Uterus (tissue), 4 donors: ENCODE measurements around the gene KRT75. TPM values are rescaled to one million over a fixed set of nuclear protein-coding genes. Genes with fewer than 3 reads are reported as not detected.

Experiments used
- DNase-seq, 2 donors: peaks; one replicate each; pipeline ENCODE4 v3.0.0-alpha.2; 2019 to 2020
- H3K27ac ChIP-seq, 2 donors: fragments of 200-600 bp; sonication (generic); 1 replicate in 1 of 2; 2 replicates in 1 of 2; pipeline ENCODE4 v1.5.1; 2016 to 2018
- H3K27me3 ChIP-seq, 2 donors: fragments of 200-600 bp; sonication (generic); one replicate each; pipeline ENCODE4 v1.5.1; 2018 to 2019; ENCODE audit warnings: control low read depth in 1 of 2
- H3K36me3 ChIP-seq, 2 donors: fragments of 200-600 bp; sonication (generic); one replicate each; pipeline ENCODE4 v1.5.1; 2019; ENCODE audit warnings: control low read depth in 1 of 2
- H3K4me1 ChIP-seq, 2 donors: fragments of 200-600 bp; sonication (generic); one replicate each; pipeline ENCODE4 v1.5.1; 2018 to 2019; ENCODE audit warnings: control low read depth in 1 of 2
- H3K4me3 ChIP-seq, 2 donors: fragments of 200-600 bp; sonication (generic); 1 replicate in 1 of 2; 2 replicates in 1 of 2; pipeline ENCODE4 v1.5.1; 2018 to 2019; ENCODE audit warnings: mild to moderate bottlenecking in 1 of 2
- H3K9me3 ChIP-seq, 2 donors: fragments of 200-600 bp; sonication (generic); one replicate each; pipeline ENCODE4 v1.5.1; 2019; ENCODE audit warnings: control low read depth in 1 of 2
- CTCF ChIP-seq, 4 experiments: fragments of 200-600 bp in 2 of 4; fragments of 450-650 bp in 2 of 4; sonication (generic) in 2 of 4; IDR thresholded peaks; one replicate each; pipeline ENCODE4 v1.5.1; 2016 to 2019; ENCODE audit warnings: antibody characterized with exemption in 4 of 4, mild to moderate bottlenecking in 2 of 4, moderate library complexity in 1 of 4
- POLR2A ChIP-seq, 2 donors: fragments of 450-650 bp; IDR thresholded peaks; one replicate each; pipeline ENCODE4 v1.6.1; 2016; ENCODE audit warnings: antibody characterized with exemption in 2 of 2, mild to moderate bottlenecking in 1 of 2, moderate library complexity in 1 of 2
- intact Hi-C: fragments of 100-400 bp; cut with DNase I; formaldehyde crosslinking; loops from one replicate; pipeline ENCODE4 v1.15.1; 2023; ENCODE audit warnings: low total_unique reads
- total RNA-seq, 4 donors: library from RNA; depleted of rRNA in 3 of 4; stranded (reverse); fragments of >200 nt in 3 of 4; gene quantifications; one replicate each; pipeline versions ENCODE4 v1.1.0 to v1.2.4, GENCODE V29; 2014 to 2023
- donor health status: DM: yes; HTN: yes; CAD: no.

The KRT75 gene
- total RNA-seq, 4 donors from 2014 or later, result not detected

- Histone ChIP-seq H3K27ac (no peak overlapping the region), H3K4me1 (no peaks in the 10 kb centered on the region), H3K4me3 (no peak overlapping the region), H3K36me3 (no peaks in the 10 kb centered on the region), H3K27me3 (no peaks in the 10 kb centered on the region), H3K9me3 (no peaks in the 10 kb centered on the region)
- no peak for DNase-seq
- TF ChIP-seq POLR2A (IDR thresholded peaks at IDR 0.05) (no peak), CTCF (IDR thresholded peaks at IDR 0.05) (no peak)
- intact Hi-C loops, result no loop called here
Measured at GRCh38 chr12:52440821-52441319, 6.7 kb upstream of the KRT75 start.

GRCh38 chr12:52439845-52440244 is 5.7 kb upstream of the KRT75 start:
- intact Hi-C loops, result no loop called here
- no peaks in the 10 kb centered on the region for H3K36me3 ChIP-seq
- no peaks in the 10 kb centered on the region for H3K9me3 ChIP-seq
- H3K4me3 ChIP-seq, result no peak overlapping the region
- no peak for DNase-seq
- TF ChIP-seq CTCF (IDR thresholded peaks at IDR 0.05) (no peak), POLR2A (IDR thresholded peaks at IDR 0.05) (no peak)
- no peaks in the 10 kb centered on the region for H3K27me3 ChIP-seq
- H3K4me1 ChIP-seq, result no peaks in the 10 kb centered on the region
- H3K27ac ChIP-seq, result no peak overlapping the region

GRCh38 chr12:52439420-52439819 is 5.2 kb upstream of the KRT75 start:
- Histone ChIP-seq H3K4me3 (no peak overlapping the region), H3K27ac (no peak overlapping the region), H3K4me1 (no peaks in the 10 kb centered on the region), H3K9me3 (no peaks in the 10 kb centered on the region), H3K27me3 (no peaks in the 10 kb centered on the region), H3K36me3 (no peaks in the 10 kb centered on the region)
- DNase-seq, result no peak
- TF ChIP-seq POLR2A (IDR thresholded peaks at IDR 0.05) (no peak), CTCF (IDR thresholded peaks at IDR 0.05) (no peak)
- intact Hi-C loops, result no loop called here

- no peaks in the 10 kb centered on the region for H3K27me3 ChIP-seq
- no peaks in the 10 kb centered on the region for H3K4me1 ChIP-seq
- H3K4me3 ChIP-seq, result no peak overlapping the region
- no peak overlapping the region for H3K27ac ChIP-seq
- no peak for DNase-seq
- intact Hi-C loops, result no loop called here
- H3K9me3 ChIP-seq, result no peaks in the 10 kb centered on the region
- no peaks in the 10 kb centered on the region for H3K36me3 ChIP-seq
- no peak for TF ChIP-seq POLR2A (IDR thresholded peaks at IDR 0.05)
- no peak for TF ChIP-seq CTCF (IDR thresholded peaks at IDR 0.05)
Measured at GRCh38 chr12:52438305-52439301, 4.4 kb upstream of the KRT75 start.

GRCh38 chr12:52437508-52437907 is 3.3 kb upstream of the KRT75 start:
- Histone ChIP-seq H3K27me3 (no peaks in the 10 kb centered on the region), H3K4me3 (no peak overlapping the region), H3K27ac (no peak overlapping the region), H3K9me3 (no peaks in the 10 kb centered on the region), H3K4me1 (no peaks in the 10 kb centered on the region), H3K36me3 (no peaks in the 10 kb centered on the region)
- TF ChIP-seq POLR2A (IDR thresholded peaks at IDR 0.05) (no peak), CTCF (IDR thresholded peaks at IDR 0.05) (no peak)
- intact Hi-C loops, result no loop called here
- DNase-seq, result no peak
